Transverse colon (tissue), 3 donors: Measurements from ENCODE around the gene HYPK.
"Not testable (repeated sequence)": the region's sequence is repeated elsewhere in the genome, so short reads cannot be mapped to it uniquely, and the experiment has no call there.

Experiments used
- POLR2A ChIP-seq: fragments of 450-650 bp; IDR thresholded peaks from one replicate; pipeline ENCODE4 v1.6.1; 2016; ENCODE audit warnings: antibody characterized with exemption, mild to moderate bottlenecking, moderate library complexity
- TF ChIP-seq, protein P1 (sequence below), 5 experiments: fragments of 200-600 bp in 3 of 5; fragments of 450-650 bp in 2 of 5; sonication (generic) in 3 of 5; IDR thresholded peaks; 1 replicate in 2 of 5; 2 replicates in 3 of 5; pipeline ENCODE4 v1.5.1; 2016 to 2017; ENCODE audit warnings: antibody characterized with exemption in 5 of 5, inconsistent platforms in 3 of 5, mild to moderate bottlenecking in 2 of 5, moderate library complexity in 1 of 5

DNA sequence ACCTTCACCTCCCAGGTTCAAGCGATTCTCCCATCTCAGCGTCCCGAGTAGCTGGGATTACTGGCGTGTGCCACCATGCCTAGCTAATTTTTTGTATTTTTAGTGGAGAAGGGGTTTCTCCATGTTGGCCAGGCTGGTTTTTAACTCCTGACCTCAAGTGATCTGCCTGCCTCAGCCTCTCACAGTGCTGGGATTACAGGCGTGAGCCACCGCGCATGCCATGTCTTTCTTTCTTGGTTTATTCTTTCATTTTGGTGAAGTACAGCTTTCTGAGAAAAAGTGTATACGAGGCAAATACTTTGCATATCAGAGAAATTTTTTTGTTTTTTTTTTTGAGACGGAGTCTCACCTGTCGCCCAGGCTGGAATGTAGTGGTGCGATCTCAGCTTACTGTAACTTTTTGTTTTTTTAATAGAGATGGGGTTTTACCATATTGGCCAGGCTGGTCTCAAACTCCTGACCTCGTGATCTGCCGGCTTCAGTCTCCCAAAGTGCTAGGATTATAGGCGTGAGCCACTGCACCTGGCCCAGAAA is 31.2 kb downstream of the HYPK start:
- TF ChIP-seq, protein P1, sequence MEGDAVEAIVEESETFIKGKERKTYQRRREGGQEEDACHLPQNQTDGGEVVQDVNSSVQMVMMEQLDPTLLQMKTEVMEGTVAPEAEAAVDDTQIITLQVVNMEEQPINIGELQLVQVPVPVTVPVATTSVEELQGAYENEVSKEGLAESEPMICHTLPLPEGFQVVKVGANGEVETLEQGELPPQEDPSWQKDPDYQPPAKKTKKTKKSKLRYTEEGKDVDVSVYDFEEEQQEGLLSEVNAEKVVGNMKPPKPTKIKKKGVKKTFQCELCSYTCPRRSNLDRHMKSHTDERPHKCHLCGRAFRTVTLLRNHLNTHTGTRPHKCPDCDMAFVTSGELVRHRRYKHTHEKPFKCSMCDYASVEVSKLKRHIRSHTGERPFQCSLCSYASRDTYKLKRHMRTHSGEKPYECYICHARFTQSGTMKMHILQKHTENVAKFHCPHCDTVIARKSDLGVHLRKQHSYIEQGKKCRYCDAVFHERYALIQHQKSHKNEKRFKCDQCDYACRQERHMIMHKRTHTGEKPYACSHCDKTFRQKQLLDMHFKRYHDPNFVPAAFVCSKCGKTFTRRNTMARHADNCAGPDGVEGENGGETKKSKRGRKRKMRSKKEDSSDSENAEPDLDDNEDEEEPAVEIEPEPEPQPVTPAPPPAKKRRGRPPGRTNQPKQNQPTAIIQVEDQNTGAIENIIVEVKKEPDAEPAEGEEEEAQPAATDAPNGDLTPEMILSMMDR (IDR thresholded peaks at IDR 0.05): not testable (repeated sequence)
- TF ChIP-seq POLR2A: not testable (repeated sequence)
